GM21717 (cell line): Measurements from ENCODE around the gene PRKCB.

Experiments
- ATAC-seq: cut with Tn5 transposase; IDR thresholded peaks from one replicate; pipeline ENCODE4 v1.9.1; 2021; ENCODE audit warnings: mild to moderate bottlenecking, moderate library complexity; ENCODE audit not compliant: unreplicated experiment

Gene PRKCB

GRCh38 chr16:24117680-24118079 lies 281.9 kb downstream of the PRKCB start:
- ATAC-seq: no peak

DNA sequence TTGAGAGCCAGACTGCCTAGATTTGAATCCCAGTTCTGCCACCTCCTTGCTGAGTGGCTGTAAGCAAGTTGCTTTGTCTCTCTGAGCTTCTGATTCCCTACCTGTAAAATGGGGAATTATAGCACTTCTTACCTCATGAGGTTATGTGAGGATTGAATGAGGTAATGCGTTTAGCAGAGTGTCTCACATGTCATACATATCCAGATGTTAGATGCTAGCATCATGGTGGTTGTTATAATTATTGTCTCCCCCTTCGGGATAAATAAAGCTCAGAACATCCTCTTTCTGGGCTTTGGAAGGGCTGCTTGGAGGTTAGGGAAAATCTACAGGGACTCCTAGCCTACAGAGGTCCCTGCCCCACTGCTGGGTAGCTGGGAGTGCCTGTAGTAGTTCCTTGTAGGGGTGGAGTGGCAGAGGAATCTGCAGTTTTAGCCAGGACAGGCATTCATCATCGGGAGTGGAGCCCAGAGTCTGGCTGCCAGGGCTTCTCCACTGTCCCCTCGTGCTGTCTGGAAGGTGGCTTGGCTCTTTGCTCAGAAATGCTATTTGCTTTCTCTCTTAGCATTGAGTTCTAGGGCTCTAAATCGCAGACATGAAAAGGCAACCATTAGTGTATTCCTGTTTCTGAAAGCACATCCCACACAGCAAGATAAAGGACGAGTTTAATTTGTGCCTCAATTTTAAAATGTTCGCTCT lies 282.5 kb downstream of the PRKCB start:
- no peak for ATAC-seq

- no peak for ATAC-seq
These were observed 284.0 kb downstream of the PRKCB start for GRCh38 chr16:24119807-24120206.

DNA sequence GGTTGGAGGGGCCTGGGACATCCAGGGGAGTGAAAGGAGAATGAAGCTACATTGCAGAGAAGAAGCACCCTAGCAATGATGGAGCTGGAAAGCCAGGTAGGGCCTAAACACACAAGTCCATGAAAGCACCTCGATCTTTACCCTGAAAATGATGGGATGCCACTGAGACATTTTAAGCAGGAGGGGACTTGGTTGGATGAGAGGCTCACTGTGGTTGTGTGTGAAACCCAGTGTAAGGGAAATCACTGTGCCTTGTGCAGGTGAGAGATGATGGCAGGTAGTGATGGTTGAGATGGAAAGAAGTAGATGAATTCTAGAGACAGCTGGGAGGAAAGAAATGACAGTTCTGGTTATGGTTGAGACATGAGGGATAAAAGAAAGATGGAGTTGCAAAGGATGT lies 287.5 kb downstream of the PRKCB start:
- no peak for ATAC-seq

- ATAC-seq: no peak
These were observed 288.5 kb downstream of the PRKCB start for GRCh38 chr16:24124291-24124690.

GRCh38 chr16:24125214-24125613 lies 289.4 kb downstream of the PRKCB start:
- no peak for ATAC-seq

GRCh38 chr16:24129412-24129918 lies 293.7 kb downstream of the PRKCB start:
- ATAC-seq: no peak

GRCh38 chr16:24130494-24131085 lies 294.8 kb downstream of the PRKCB start:
- ATAC-seq: no peak

DNA sequence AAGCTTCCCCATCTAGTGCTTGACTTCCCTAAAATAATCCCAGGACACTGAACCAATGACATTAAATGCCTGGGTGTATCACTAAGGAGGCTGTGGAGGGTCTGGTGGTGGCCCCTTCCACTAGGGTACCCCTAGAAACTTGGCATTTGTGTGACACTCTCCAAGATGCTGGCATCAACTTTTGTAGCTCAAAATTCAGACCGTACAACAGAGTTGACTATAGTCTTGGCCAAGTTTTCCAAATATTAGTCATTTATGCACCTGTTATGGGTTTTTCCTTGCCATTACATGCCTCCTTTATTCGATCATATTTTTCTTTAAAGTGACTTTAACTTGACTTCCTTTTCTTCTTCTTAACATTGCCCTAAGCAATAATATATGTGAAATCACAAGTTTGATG lies 295.5 kb downstream of the PRKCB start:
- ATAC-seq: no peak

- ATAC-seq: no peak
These were observed 296.4 kb downstream of the PRKCB start for GRCh38 chr16:24132048-24132796.

DNA sequence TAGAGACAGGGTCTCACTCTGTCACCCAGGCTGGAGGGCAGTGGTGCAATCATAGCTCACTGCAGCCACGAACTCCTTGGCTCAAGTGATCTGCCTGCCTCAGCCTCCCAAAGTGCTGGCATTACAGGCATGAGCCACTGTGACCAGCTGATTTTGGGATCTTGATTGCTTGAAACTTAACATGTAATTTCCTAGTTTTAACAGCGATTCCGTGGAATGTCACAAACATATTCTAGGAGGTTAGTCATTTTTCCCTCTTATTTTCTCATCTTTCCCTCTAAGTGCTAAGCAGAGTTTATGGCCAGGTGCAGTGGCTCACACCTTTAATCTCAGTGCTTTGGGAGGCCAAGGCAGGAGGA lies 297.0 kb downstream of the PRKCB start:
- ATAC-seq: no peak

GRCh38 chr16:24135624-24136565 lies 300.1 kb downstream of the PRKCB start:
- no peak for ATAC-seq

GRCh38 chr16:24138024-24138423 lies 302.2 kb downstream of the PRKCB start:
- ATAC-seq: no peak

GRCh38 chr16:24138575-24138974 lies 302.8 kb downstream of the PRKCB start:
- no peak for ATAC-seq

DNA sequence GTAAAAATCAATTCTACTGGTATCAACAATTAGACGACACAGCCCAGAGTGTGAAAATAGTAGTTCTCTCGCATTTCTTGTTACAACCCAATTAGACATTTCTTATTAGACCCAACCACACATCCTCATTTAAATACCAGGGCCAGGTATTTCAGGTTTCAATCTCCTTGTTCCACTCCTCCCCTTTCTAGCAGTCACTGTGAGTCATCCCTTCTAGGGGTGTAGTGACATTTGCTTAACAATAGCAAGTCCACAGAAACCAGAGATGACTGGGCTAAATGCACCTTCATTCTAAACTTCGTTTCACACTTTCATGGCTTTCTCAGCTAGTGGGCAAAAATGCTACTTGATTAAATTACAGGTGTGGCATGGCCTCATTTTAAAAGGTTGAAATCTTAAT lies 303.5 kb downstream of the PRKCB start:
- no peak for ATAC-seq

GRCh38 chr16:24140730-24141129 lies 304.9 kb downstream of the PRKCB start:
- no peak for ATAC-seq

GRCh38 chr16:24141466-24141865 lies 305.7 kb downstream of the PRKCB start:
- no peak for ATAC-seq

DNA sequence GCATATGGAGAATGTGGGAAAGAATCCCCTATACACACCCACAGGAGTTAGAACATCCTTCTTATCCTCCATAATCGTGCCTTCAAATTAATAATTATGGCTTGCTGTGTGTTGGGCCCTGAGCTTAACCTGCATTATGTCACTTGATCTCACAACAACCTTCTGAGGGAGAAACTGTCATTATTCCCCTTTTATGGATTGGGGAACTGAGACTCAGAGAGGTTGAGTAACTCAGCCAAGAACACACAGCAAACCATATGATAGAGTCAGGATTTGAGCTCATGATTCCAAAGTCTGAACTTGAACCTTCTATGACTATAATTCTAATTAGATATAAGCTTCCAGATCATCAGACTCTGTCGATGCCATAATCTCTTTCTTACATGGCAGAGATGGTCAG lies 306.1 kb downstream of the PRKCB start:
- no peak for ATAC-seq

GRCh38 chr16:24145927-24146326 lies 310.1 kb downstream of the PRKCB start:
- no peak for ATAC-seq

DNA sequence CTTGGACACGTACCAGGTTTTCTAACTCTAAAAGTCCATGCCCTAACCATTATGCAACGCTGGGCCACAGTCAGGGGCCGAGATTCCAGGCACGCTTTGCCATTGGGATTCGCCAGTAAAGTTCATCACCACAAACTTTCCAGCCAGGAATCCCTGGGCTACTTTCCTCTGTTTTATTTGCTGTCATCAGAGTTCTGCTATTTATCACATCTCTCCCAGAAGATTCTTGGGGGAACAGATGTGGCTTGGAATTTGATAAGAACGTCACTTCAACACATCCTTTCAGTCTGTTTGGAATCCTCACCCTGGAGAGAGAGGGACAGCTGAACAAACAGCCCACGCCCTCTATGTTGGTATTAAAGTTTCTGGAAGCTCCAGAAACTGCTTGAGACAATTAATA lies 310.7 kb downstream of the PRKCB start:
- ATAC-seq: no peak

- ATAC-seq: no peak
These were observed 313.3 kb downstream of the PRKCB start for GRCh38 chr16:24149102-24149501.
